CD4-positive, alpha-beta T cell treated with Interferon gamma for 1 hour (primary cell): ENCODE measurements around the gene OGG1.
A peak's percentile ranks its signal among the peaks of the same experiment; 100 is the strongest.

Experiments
- DNase-seq: peaks from one replicate; pipeline ENCODE4 v3.0.0-alpha.2; 2020

The OGG1 gene

DNA sequence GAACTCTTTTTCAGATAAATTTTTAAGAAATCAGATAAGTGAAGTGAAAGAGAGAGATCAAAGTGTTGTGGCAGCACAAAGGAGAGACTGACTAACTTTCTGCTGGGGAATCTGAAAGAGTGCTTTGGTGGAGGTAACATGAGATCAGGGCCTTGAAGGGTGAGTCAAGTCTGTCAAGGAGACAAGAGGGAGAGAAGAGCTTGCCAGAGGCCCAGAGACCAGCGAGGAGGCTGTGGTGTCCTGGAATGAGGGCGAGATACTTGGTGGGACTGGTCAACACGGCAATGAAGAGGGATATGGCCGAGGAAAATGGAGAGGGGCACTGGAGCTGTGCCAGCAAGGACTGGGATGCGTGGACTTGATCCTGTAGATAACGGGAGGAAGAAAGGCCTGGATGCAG, 38.0 kb downstream of the OGG1 start:
- no peak for DNase-seq

GRCh38 chr3:9791127-9791526, 41.4 kb downstream of the OGG1 start:
- no peak for DNase-seq

DNA sequence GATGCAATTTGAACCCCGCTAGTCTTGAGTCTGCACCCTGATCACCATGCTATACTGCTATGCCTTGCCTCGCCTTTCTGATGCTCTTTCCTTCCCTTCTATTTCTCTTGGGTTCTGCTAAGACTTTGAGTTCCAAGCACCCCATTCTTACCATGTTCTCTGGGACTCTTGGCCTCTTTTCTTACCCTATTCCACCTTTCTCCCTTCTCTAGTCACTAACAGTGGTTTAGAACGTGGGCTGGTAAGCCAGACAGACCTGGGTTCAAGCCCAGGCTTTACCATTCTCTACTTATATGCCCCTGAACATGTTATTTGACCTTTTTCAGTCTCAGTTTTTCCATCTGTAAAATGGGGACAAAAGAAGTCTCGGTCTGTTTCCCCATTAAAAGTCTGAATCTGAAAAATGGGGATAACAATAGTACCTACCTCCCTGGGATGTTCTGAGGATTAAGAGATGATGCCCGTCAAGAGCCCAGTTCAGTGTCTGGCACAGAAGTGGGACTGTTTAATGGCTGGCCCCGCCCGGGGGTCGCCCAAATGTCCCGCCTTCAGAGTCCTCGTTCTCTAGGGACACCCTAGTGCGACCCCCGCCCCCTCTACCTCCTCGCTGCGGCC, 42.1 kb downstream of the OGG1 start:
- no peak for DNase-seq

DNA sequence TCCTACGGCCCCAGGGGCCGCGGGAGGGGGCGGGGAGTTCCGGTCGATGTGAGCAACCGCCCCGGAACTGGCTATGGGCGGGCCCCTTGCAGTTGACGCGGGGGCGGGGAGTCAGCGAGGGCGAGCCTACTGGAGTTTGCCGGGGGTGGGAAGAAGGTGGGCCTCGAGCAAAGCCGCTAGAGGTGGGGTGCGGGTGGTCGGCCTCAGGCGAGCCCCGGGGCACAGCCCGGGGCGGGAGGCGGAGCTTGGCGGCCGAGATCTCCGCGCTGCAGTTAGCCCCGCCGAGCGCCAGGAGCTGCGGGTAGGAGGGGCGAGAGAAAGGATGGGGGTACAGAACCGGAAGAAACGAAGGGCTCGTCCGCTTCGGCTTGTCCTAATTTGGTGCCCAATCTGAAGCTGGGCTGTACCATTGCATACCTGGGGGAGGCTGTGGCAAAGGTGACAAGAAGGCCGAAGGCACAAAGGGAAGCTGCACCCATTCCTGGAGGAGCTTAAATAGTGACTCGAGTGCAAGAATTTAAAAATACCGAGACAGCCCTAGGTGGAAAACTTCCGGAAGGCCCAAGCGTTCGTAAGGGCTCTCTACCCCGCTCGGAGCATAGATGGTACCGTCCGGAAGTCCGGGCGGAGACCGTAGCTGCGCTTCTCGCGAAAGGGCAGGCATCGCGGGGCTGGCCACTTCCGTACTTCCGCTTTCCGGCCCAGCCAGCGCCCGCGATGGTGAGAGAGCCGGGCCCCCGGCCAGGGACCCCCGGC, 42.8 kb downstream of the OGG1 start, which contains the start of the genes ARPC4 and TADA3:
Gene ARPC4, plus strand, starts transcription at position 678 of the 756 bp plus-strand sequence. Its CDS starts 40 bp downstream, at position 718.
Gene TADA3, minus strand, starts transcription at position 69 of the 756 bp plus-strand sequence. CDS start 1,007 bp downstream, outside the sequence.
- DNase-seq: peak; percentile 91

DNA sequence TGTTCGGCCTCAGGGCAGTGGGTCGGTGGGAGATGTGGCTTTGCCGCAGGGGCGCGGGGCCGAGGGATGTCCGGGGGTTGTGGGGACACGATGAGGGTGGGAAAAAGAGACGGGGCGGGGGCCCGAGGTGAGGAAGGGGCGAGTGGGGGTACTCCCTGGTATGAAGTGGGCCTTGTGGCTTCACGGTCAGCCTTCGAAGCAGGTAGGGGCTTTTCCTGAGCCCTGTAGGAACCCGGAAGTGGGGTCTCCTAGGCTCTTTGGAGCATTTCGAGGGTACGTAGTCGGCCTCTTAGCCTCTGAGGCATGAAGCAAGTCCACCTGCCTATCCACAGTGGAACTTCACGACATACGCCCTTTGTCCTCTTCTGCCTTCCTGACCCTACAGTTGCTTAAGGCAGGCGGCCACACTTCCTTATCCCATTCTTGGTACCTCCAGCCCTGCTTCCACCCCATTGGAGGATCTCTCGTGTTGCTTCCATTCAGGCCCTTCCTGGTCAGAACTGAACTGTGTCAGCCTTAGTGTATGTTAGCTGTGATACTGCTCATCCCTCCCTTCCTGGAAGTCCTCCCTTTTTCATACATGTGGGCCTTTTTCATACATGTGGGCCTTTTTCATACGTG, 43.5 kb downstream of the OGG1 start:
- peak; percentile 25 for DNase-seq

DNA sequence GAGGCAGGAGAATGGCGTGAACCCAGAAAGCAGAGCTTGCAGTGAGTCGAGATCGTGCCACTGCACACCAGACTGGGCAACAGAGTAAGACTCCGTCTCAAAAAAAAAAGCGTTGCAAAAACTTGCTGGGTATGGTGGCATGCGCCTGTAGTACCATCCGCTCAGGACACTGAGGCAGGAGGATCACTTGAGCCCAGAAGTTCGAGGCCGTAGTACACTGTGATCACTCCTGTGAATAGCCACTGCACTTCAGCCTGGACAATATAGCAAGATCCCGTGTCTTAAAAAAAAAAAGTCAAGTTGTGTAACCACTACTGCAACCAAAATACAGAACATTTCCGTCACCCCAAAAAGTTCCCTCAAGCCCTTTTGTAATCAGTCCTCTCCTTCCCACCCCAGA, 44.6 kb downstream of the OGG1 start:
- no peak for DNase-seq

DNA sequence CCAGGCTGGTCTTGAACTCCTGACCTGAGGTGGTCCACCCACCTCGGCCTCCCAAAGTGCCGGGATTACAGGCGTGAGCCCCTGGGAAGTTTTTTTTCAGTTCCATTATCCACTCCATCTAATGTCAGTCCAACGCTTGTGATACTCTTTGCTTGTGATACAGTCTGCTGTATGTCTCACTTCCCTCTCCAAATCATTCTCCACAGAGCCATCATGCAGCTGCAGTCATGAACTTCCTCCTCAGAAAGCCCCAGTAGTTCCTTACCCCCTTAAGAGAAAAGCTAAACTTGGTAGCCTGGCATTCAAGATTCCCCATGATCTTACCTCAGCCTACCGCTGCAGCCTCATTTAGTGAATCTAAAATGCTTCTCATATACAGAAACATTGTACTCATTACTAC, 45.5 kb downstream of the OGG1 start:
- peak; percentile 37 for DNase-seq

DNA sequence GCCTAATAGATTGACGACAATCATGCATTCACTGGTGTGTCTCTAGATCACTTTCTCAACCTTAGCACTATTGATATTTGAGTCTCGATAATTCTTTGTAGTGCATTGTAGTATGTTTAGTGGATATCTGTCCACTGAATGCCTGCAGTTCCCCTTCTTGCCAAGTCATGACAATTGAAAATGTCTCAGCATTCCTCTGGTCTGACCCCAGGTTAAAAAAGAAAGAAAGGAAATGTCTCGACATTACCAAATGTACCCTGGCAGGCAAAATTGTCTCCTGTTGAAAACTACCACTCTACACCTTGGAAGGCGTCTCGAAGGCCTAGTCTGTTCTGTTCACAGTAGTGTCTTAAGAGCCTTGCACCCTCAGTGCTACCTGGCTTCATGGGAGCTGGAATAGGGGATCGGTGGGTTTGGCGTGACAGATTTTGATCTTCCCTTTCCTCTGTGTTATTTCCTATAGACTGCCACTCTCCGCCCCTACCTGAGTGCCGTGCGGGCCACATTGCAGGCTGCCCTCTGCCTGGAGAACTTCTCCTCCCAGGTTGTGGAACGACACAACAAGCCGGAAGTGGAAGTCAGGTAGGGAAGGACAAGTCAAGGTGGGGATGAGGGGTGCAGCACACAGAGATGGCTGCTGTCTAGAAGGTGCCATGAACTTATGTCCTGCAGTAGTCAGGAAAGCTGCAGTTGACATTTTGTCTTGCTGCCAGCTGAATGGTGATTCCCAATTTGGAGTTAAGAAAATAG, 47.6 kb downstream of the OGG1 start:
- DNase-seq: no peak

DNA sequence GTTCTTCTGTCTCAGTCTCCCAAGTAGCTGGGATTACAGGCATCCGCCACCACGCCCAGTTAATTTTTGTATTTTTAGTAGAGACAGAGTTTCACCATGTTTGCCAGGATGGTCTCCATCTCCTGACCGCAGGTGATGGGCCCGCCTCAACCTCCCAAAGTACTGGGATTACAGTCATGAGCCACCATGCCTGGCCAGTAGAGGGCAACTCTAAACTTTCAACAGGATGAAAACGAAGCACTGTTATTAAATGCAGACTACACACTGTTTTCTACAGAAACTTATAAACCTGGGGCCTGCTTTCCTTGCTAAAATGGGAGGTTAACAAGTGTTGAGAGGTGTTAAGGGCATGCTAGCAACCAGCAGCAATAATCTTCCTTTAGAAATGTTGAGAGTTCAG, 50.8 kb downstream of the OGG1 start:
- DNase-seq: no peak

- DNase-seq: no peak
Measured at GRCh38 chr3:9803494-9803893, 53.7 kb downstream of the OGG1 start.

GRCh38 chr3:9804996-9805395, 55.2 kb downstream of the OGG1 start:
- DNase-seq: no peak

DNA sequence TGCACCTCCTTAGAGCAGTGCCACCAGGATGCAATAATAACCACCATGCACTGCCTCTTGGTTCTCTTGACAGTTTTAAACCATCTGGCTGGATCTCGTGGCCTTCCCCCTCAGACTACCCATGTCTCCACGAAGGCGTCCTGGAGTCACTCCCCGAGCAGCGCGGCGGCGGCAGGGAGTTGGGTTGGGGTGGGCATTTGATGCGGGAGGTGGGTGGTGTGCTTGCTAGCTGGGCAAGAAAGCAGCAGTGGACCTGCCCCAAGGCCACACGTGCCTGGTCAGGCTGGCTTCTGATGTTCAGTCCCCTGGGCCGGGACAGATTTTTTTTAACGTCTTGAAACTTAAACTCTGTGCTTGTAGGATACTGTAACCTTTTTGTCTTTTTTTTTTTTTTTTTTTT, 56.4 kb downstream of the OGG1 start:
- DNase-seq: no peak
